Activated T-helper 1 cell treated with Interleukin-2 at 50 U/mL for 16 hours (primary cell): ENCODE data around the gene TUT1.
"Not testable (repeated sequence)": the region's sequence is repeated elsewhere in the genome, so short reads cannot be mapped to it uniquely, and the experiment has no call there.

Experiments
- DNase-seq: peaks from one replicate; pipeline ENCODE4 v3.0.0-alpha.2; 2020; ENCODE audit warnings: low read depth

Gene TUT1

GRCh38 chr11:62556108-62556874, 35.0 kb downstream of the TUT1 start:
- peak; percentile 80 for DNase-seq

- DNase-seq, result no peak
Measured at GRCh38 chr11:62555464-62556107, 35.7 kb downstream of the TUT1 start.

- no peak for DNase-seq
Measured at GRCh38 chr11:62554387-62555167, 36.7 kb downstream of the TUT1 start.

GRCh38 chr11:62553839-62554361, 37.4 kb downstream of the TUT1 start:
- DNase-seq, result no peak

- DNase-seq, result no peak
Measured at GRCh38 chr11:62553080-62553838, 38.1 kb downstream of the TUT1 start.

- no peak for DNase-seq
Measured at GRCh38 chr11:62552485-62553079, 38.7 kb downstream of the TUT1 start.

- DNase-seq, result not testable (repeated sequence)
Measured at GRCh38 chr11:62550478-62550877, 40.8 kb downstream of the TUT1 start.

GRCh38 chr11:62548545-62549335, 42.6 kb downstream of the TUT1 start:
- no peak for DNase-seq

GRCh38 chr11:62547691-62548281, 43.5 kb downstream of the TUT1 start:
- DNase-seq, result no peak

- DNase-seq, result no peak
Measured at GRCh38 chr11:62546929-62547625, 44.2 kb downstream of the TUT1 start.

- peak; percentile 57 for DNase-seq
Measured at GRCh38 chr11:62546244-62546928, 44.9 kb downstream of the TUT1 start, which contains the start of gene AHNAK. Gene AHNAK, minus strand, starts transcription at chr11:62546806. Its CDS starts 10,708 bp downstream, at chr11:62536098.

GRCh38 chr11:62545437-62546243, 45.7 kb downstream of the TUT1 start:
- no peak for DNase-seq

- DNase-seq, result no peak
Measured at GRCh38 chr11:62544581-62545436, 46.5 kb downstream of the TUT1 start.

- DNase-seq, result no peak
Measured at GRCh38 chr11:62543680-62544444, 47.5 kb downstream of the TUT1 start.

GRCh38 chr11:62542750-62543567, 48.4 kb downstream of the TUT1 start:
- no peak for DNase-seq
